GM23338 (cell line): ENCODE data around the gene IKZF3. TPM values are rescaled to one million over a fixed set of nuclear protein-coding genes. Genes with fewer than 3 reads are reported as not detected.

ENCODE experiments used
- ATAC-seq: fragments of 200-7000 bp; cut with Tn5 transposase; 3 replicates; pipeline ENCODE4 v1.9.1; 2020
- DNase-seq: peaks from one replicate; pipeline ENCODE4 v3.0.0-alpha.2; 2015; ENCODE audit warnings: low spot score
- H2AFZ ChIP-seq: fragments of 200-600 bp; sonication (generic); 2 replicates; pipeline ENCODE4 v1.8.0; 2016; ENCODE audit warnings: antibody characterized with exemption, mild to moderate bottlenecking, moderate library complexity
- H3F3A ChIP-seq: fragments of 200-600 bp; sonication (generic); replicated peaks from 2 replicates; pipeline ENCODE4 v1.8.0; 2017; ENCODE audit warnings: antibody characterized with exemption, mixed run types, low read depth
- H3K27ac ChIP-seq: fragments of 200-600 bp; sonication (generic); 2 replicates; pipeline ENCODE4 v1.6.1; 2016; ENCODE audit warnings: low read depth
- H3K27me3 ChIP-seq: fragments of 200-600 bp; sonication (generic); 2 replicates; pipeline ENCODE4 v1.8.0; 2016; ENCODE audit warnings: mild to moderate bottlenecking, mixed run types, moderate library complexity; ENCODE audit not compliant: insufficient read depth
- H3K36me3 ChIP-seq: fragments of 200-600 bp; sonication (generic); 2 replicates; pipeline ENCODE4 v1.8.0; 2016; ENCODE audit warnings: mild to moderate bottlenecking; ENCODE audit not compliant: insufficient read depth
- H3K4me1 ChIP-seq: fragments of 200-600 bp; sonication (generic); 2 replicates; pipeline ENCODE4 v1.8.0; 2016; ENCODE audit warnings: mild to moderate bottlenecking, moderate library complexity; ENCODE audit not compliant: insufficient read depth
- H3K4me2 ChIP-seq: fragments of 200-600 bp; sonication (generic); 2 replicates; pipeline ENCODE4 v1.7.1; 2017; ENCODE audit warnings: mixed run types
- H3K4me3 ChIP-seq: fragments of 200-600 bp; sonication (generic); 2 replicates; pipeline ENCODE4 v1.6.1; 2016; ENCODE audit warnings: mixed run types
- H3K79me2 ChIP-seq: fragments of 200-600 bp; sonication (generic); replicated peaks from 2 replicates; pipeline ENCODE4 v1.8.0; 2017; ENCODE audit warnings: mild to moderate bottlenecking; ENCODE audit not compliant: insufficient read depth
- H3K9me2 ChIP-seq: fragments of 200-600 bp; sonication (generic); 2 replicates; pipeline ENCODE4 v1.8.0; 2017; ENCODE audit not compliant: insufficient read depth
- H4K20me1 ChIP-seq: fragments of 200-600 bp; sonication (generic); replicated peaks from 2 replicates; pipeline ENCODE4 v1.8.0; 2017; ENCODE audit warnings: mild to moderate bottlenecking; ENCODE audit not compliant: insufficient read depth
- H3K27ac Mint-ChIP-seq: 2 replicates; pipeline ENCODE4 v1.8.0; 2020; ENCODE audit warnings: inconsistent platforms, mild to moderate bottlenecking, moderate library complexity, mixed read lengths
- H3K27me3 Mint-ChIP-seq: 3 replicates; pipeline ENCODE4 v1.8.0; 2022; ENCODE audit warnings: low read depth, mild to moderate bottlenecking, moderate library complexity, mixed read lengths, inconsistent platforms; ENCODE audit not compliant: insufficient read depth, poor library complexity
- H3K36me3 Mint-ChIP-seq: 3 replicates; pipeline ENCODE4 v1.8.0; 2021; ENCODE audit warnings: low read depth, mild to moderate bottlenecking, inconsistent platforms, moderate library complexity, mixed read lengths
- H3K4me1 Mint-ChIP-seq: 3 replicates; pipeline ENCODE4 v1.8.0; 2020; ENCODE audit warnings: mild to moderate bottlenecking, inconsistent platforms, mixed read lengths
- H3K4me3 Mint-ChIP-seq: 3 replicates; pipeline ENCODE4 v1.8.0; 2021; ENCODE audit warnings: moderate library complexity, mild to moderate bottlenecking, inconsistent platforms, mixed read lengths
- H3K9me3 Mint-ChIP-seq: 3 replicates; pipeline ENCODE4 v1.8.0; 2020; ENCODE audit warnings: moderate library complexity, mild to moderate bottlenecking, inconsistent platforms, mixed read lengths
- CREB1 ChIP-seq: fragments of 250-450 bp; sonication (Bioruptor Pico); IDR thresholded peaks from 2 replicates; pipeline ENCODE4 v1.5.0; 2020; ENCODE audit warnings: low read depth, mild to moderate bottlenecking, moderate library complexity
- CTCF ChIP-seq, 2 experiments: fragments of 200-600 bp in 1 of 2; sonication (generic) in 1 of 2; conservative IDR thresholded peaks; 2 replicates each; pipeline versions ENCODE4 v1.5.1 to v1.6.1; 2016 to 2017; ENCODE audit warnings: antibody characterized with exemption in 2 of 2, low read depth in 2 of 2, mild to moderate bottlenecking in 2 of 2, moderate library complexity in 1 of 2
- EZH2 ChIP-seq: fragments of 200-600 bp; sonication (generic); IDR thresholded peaks from one replicate; pipeline ENCODE4 v1.8.0; 2017; ENCODE audit warnings: antibody characterized with exemption, mild to moderate bottlenecking, low read depth; ENCODE audit not compliant: unreplicated experiment
- EZH2phosphoT487 ChIP-seq: fragments of 200-600 bp; sonication (generic); IDR thresholded peaks from one replicate; pipeline ENCODE4 v1.8.1; 2018; ENCODE audit warnings: antibody characterized with exemption; ENCODE audit not compliant: unreplicated experiment
- NANOG ChIP-seq: IDR thresholded peaks from 2 replicates; pipeline ENCODE4 v1.6.1; 2016; ENCODE audit warnings: antibody characterized with exemption, borderline replicate concordance
- POLR2AphosphoS5 ChIP-seq: IDR thresholded peaks from 2 replicates; pipeline ENCODE4 v1.6.1; 2016; ENCODE audit warnings: antibody characterized with exemption, low read depth
- REST ChIP-seq: IDR thresholded peaks from one replicate; pipeline ENCODE4 v1.6.1; 2018; ENCODE audit warnings: antibody characterized with exemption; ENCODE audit not compliant: unreplicated experiment
- STAT1 ChIP-seq: IDR thresholded peaks from one replicate; pipeline ENCODE4 v1.6.1; 2016; ENCODE audit warnings: antibody characterized with exemption; ENCODE audit not compliant: unreplicated experiment
- ZNF331 ChIP-seq: fragments of 250-450 bp; sonication (Bioruptor Pico); IDR thresholded peaks from 2 replicates; pipeline ENCODE4 v1.5.0; 2020; ENCODE audit warnings: low read depth, mild to moderate bottlenecking, moderate library complexity
- polyA plus RNA-seq: library from polyadenylated mRNA; unstranded; fragments of >200 nt; fragmentation: Nextera tagmentation; extraction: Ambion mirVana; gene quantifications from 2 replicates; pipeline ENCODE4 v1.2.1, GENCODE V29; 2016
- total RNA-seq: library from RNA; depleted of rRNA; stranded (reverse); fragments of >200 nt; shearing (Covaris generic); gene quantifications from 2 replicates; pipeline ENCODE4 v1.2.3, GENCODE V29; 2014

Gene IKZF3
- total and polyA plus RNA-seq, 2 experiments from 2014 or later: 0.11 to 0.76 TPM

- Mint-ChIP-seq H3K9me3 (no peaks in the 10 kb centered on the region; the same call in 2 of the 3 replicates), H3K36me3 (no peaks in the 10 kb centered on the region), H3K4me1 (peaks cover 45% of the 10 kb centered on the region), H3K4me3 (peak overlapping the region; percentile 50; the same call in 2 of the 3 replicates), H3K27me3 (peaks cover 33% of the 10 kb centered on the region), H3K27ac (no peak overlapping the region)
- peak; percentile 52 to 89 for TF ChIP-seq CTCF (conservative IDR thresholded peaks at IDR 0.05; ENCODE audit: low read depth in 2 of 2)
- no peak for TF ChIP-seq EZH2phosphoT487
- TF ChIP-seq CREB1: peak; percentile 40; the same call in 1 of the 2 replicates
- ATAC-seq (peak; percentile 71), DNase-seq (peak; percentile 74)
- H3K4me2 ChIP-seq: peak overlapping the region; percentile 89
- H3K27ac ChIP-seq: no peak overlapping the region
- peak overlapping the region; percentile 86 for H3K4me3 ChIP-seq
- H3K4me1 ChIP-seq: peaks cover 20% of the 10 kb centered on the region; the same call in 1 of the 2 replicates
- peak overlapping the region; percentile 98 for H2AFZ ChIP-seq
- peaks cover 14% of the 10 kb centered on the region for H3F3A ChIP-seq
- H3K9me2 ChIP-seq: no peaks in the 10 kb centered on the region
- H3K36me3 ChIP-seq: no peaks in the 10 kb centered on the region
- peaks cover 18% of the 10 kb centered on the region for H3K27me3 ChIP-seq
- no peaks in the 10 kb centered on the region for H4K20me1 ChIP-seq
- H3K79me2 ChIP-seq: no peaks in the 10 kb centered on the region
Measured at GRCh38 chr17:39754161-39754957, 109.8 kb downstream of the IKZF3 start.

- H3K27me3 ChIP-seq: peaks cover 18% of the 10 kb centered on the region
- no peaks in the 10 kb centered on the region for H3K9me2 ChIP-seq
- peak overlapping the region; percentile 89 for H3K4me2 ChIP-seq
- DNase-seq (peak; percentile 69), ATAC-seq (peak; percentile 40)
- peaks cover 33% of the 10 kb centered on the region for H3K27me3 Mint-ChIP-seq
- peak overlapping the region; percentile 84 for H2AFZ ChIP-seq
- H3K36me3 Mint-ChIP-seq: no peaks in the 10 kb centered on the region
- H3K27ac ChIP-seq: no peak overlapping the region
- H3K9me3 Mint-ChIP-seq: no peaks in the 10 kb centered on the region; the same call in 2 of the 3 replicates
- H3K27ac Mint-ChIP-seq: no peak overlapping the region
- H3K79me2 ChIP-seq: no peaks in the 10 kb centered on the region
- peaks cover 45% of the 10 kb centered on the region for H3K4me1 Mint-ChIP-seq
- no peaks in the 10 kb centered on the region for H3K36me3 ChIP-seq
- H3K4me3 Mint-ChIP-seq: peak overlapping the region; percentile 65
- H3K4me3 ChIP-seq: peak overlapping the region; percentile 86
- H3K4me1 ChIP-seq: peaks cover 20% of the 10 kb centered on the region; the same call in 1 of the 2 replicates
- H4K20me1 ChIP-seq: no peaks in the 10 kb centered on the region
- H3F3A ChIP-seq: peaks cover 14% of the 10 kb centered on the region
- TF ChIP-seq EZH2: no peak
- TF ChIP-seq NANOG: no peak
- TF ChIP-seq ZNF331: no peak
- TF ChIP-seq POLR2AphosphoS5: no peak
- no peak for TF ChIP-seq STAT1
- no peak for TF ChIP-seq EZH2phosphoT487
- no peak; a peak in 1 of 4 replicates for TF ChIP-seq CTCF (conservative IDR thresholded peaks at IDR 0.05; ENCODE audit: low read depth in 2 of 2)
- no peak for TF ChIP-seq REST
Measured at GRCh38 chr17:39753514-39754160, 110.5 kb downstream of the IKZF3 start.
